Suprapubic skin (tissue), 4 donors: ENCODE results near the gene DMPK. TPM values are rescaled to one million over a fixed set of nuclear protein-coding genes. Genes with fewer than 3 reads are reported as not detected.

Experiments used
- DNase-seq, 2 donors: peaks; one replicate each; pipeline ENCODE4 v3.0.0-alpha.2; 2019; ENCODE audit warnings: low spot score in 2 of 2
- H3K27ac ChIP-seq: fragments of 200-600 bp; sonication (generic); one replicate; pipeline ENCODE4 v1.5.1; 2019
- H3K27me3 ChIP-seq: fragments of 200-600 bp; sonication (generic); one replicate; pipeline ENCODE4 v1.5.1; 2019
- H3K36me3 ChIP-seq: fragments of 200-600 bp; sonication (generic); one replicate; pipeline ENCODE4 v1.5.1; 2019
- H3K4me1 ChIP-seq: fragments of 200-600 bp; sonication (generic); one replicate; pipeline ENCODE4 v1.5.1; 2019
- H3K4me3 ChIP-seq: fragments of 200-600 bp; sonication (generic); one replicate; pipeline ENCODE4 v1.5.1; 2019; ENCODE audit warnings: mild to moderate bottlenecking
- H3K9me3 ChIP-seq: fragments of 200-600 bp; sonication (generic); one replicate; pipeline ENCODE4 v1.5.1; 2019
- EP300 ChIP-seq: sonication (generic); formaldehyde crosslinking; IDR thresholded peaks from one replicate; pipeline ENCODE4 v1.6.1; 2017; ENCODE audit warnings: antibody characterized with exemption
- POLR2A ChIP-seq, 2 donors: fragments of 450-650 bp; IDR thresholded peaks; one replicate each; pipeline ENCODE4 v1.6.1; 2017; ENCODE audit warnings: antibody characterized with exemption in 2 of 2, mild to moderate bottlenecking in 2 of 2, moderate library complexity in 2 of 2
- POLR2AphosphoS5 ChIP-seq, 3 donors: sonication (generic); formaldehyde crosslinking; IDR thresholded peaks; one replicate each; pipeline ENCODE4 v1.6.1; 2017; ENCODE audit warnings: antibody characterized with exemption in 3 of 3
- WGBS: methylation state at CpG from one replicate; pipeline ENCODE4 v1.1.5; 2018; 5-methylcytosine and 5-hydroxymethylcytosine counted together
- total RNA-seq, 4 donors: library from RNA; depleted of rRNA; stranded (reverse); fragments of >200 nt; gene quantifications; one replicate each; pipeline ENCODE4 v1.1.0, GENCODE V29; 2016
- TF ChIP-seq, protein P1 (sequence below), 2 donors: fragments of 200-600 bp in 1 of 2; fragments of 450-650 bp in 1 of 2; sonication (generic) in 1 of 2; IDR thresholded peaks; one replicate each; pipeline ENCODE4 v1.5.1; 2016 to 2019; ENCODE audit warnings: antibody characterized with exemption in 2 of 2, mild to moderate bottlenecking in 1 of 2, moderate library complexity in 1 of 2

DMPK gene
- total RNA-seq, 4 donors from 2014 or later, result 15.0 to 27.3 (median 20.3) TPM

DNA sequence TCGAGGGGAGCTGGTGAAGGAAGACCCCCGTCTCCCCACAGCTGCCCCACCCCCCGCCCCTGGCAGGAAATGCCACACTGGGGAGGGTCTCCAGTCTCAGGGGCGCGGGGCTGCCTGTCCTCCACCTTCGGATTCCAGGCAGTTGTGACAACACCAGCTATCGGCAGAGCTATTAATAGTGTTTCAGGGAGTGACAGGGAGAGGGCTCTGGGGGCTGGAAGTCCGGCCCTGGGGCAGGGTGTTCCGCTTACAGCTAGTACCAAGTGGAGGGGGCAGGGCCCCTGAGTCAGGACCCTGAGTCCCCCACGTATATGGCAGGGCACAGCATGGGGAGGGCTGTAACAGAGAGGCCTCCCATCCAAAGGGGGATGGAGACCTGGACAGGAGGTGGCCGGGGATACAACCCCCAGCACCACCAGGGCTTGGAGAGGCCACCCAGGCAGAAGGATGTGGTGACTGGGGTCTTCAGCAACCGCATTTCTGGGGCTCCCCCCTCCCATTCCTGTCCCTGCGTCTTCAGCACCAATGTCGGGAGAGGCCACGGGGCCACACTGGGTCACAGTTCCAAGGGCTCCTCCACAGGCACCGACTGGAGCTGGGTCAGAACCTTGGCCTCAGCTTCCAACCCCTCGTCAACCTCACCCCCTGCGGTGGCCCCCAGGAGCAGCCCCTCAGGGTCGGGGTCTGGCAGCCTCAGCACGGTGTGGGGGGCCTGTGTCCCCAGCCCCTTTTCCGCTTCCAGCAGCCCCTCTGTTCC, 17.2 kb downstream of the DMPK start:
- DNase-seq, result no peak
- Histone ChIP-seq H3K9me3 (no peaks in the 10 kb centered on the region), H3K27ac (no peak overlapping the region), H3K36me3 (no peaks in the 10 kb centered on the region), H3K4me3 (no peak overlapping the region), H3K4me1 (peaks cover 35% of the 10 kb centered on the region), H3K27me3 (no peaks in the 10 kb centered on the region)
- TF ChIP-seq, protein P1, sequence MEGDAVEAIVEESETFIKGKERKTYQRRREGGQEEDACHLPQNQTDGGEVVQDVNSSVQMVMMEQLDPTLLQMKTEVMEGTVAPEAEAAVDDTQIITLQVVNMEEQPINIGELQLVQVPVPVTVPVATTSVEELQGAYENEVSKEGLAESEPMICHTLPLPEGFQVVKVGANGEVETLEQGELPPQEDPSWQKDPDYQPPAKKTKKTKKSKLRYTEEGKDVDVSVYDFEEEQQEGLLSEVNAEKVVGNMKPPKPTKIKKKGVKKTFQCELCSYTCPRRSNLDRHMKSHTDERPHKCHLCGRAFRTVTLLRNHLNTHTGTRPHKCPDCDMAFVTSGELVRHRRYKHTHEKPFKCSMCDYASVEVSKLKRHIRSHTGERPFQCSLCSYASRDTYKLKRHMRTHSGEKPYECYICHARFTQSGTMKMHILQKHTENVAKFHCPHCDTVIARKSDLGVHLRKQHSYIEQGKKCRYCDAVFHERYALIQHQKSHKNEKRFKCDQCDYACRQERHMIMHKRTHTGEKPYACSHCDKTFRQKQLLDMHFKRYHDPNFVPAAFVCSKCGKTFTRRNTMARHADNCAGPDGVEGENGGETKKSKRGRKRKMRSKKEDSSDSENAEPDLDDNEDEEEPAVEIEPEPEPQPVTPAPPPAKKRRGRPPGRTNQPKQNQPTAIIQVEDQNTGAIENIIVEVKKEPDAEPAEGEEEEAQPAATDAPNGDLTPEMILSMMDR (IDR thresholded peaks at IDR 0.05), result no peak
- TF ChIP-seq POLR2AphosphoS5 (IDR thresholded peaks at IDR 0.05), result no peak
- no peak for TF ChIP-seq POLR2A (IDR thresholded peaks at IDR 0.05)
- TF ChIP-seq EP300, result no peak
- WGBS, result 60% methylated on average over 7 of the region's 21 CpGs

DNA sequence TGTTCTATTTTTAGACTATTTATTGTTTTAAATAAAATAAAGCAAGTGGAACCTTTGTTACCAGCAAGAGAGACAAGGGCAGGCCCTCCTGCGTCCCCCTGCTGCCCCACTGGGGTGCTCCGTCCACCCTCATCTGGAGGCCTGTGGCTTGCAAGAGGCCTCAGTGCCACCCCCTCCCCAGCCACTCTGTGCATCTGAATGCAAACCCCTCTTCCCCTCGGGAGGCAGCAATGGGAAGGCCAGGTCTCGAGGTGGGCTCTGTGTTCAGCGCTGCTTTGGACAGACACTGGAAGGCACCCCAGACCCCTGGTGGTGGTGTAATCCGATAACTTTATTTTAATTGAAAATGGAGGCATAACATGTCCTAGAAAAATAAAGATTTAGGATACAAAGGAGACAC, 17.8 kb downstream of the DMPK start:
- 72% methylated on average over 6 of the region's 6 CpGs for WGBS
- Histone ChIP-seq H3K27ac (no peak overlapping the region), H3K27me3 (no peaks in the 10 kb centered on the region), H3K4me1 (peaks cover 33% of the 10 kb centered on the region), H3K36me3 (no peaks in the 10 kb centered on the region), H3K9me3 (no peaks in the 10 kb centered on the region), H3K4me3 (no peak overlapping the region)
- no peak for DNase-seq
- TF ChIP-seq EP300 (no peak), POLR2AphosphoS5 (IDR thresholded peaks at IDR 0.05) (no peak), POLR2A (IDR thresholded peaks at IDR 0.05) (no peak)
- TF ChIP-seq, protein P1 (IDR thresholded peaks at IDR 0.05), result no peak

DNA sequence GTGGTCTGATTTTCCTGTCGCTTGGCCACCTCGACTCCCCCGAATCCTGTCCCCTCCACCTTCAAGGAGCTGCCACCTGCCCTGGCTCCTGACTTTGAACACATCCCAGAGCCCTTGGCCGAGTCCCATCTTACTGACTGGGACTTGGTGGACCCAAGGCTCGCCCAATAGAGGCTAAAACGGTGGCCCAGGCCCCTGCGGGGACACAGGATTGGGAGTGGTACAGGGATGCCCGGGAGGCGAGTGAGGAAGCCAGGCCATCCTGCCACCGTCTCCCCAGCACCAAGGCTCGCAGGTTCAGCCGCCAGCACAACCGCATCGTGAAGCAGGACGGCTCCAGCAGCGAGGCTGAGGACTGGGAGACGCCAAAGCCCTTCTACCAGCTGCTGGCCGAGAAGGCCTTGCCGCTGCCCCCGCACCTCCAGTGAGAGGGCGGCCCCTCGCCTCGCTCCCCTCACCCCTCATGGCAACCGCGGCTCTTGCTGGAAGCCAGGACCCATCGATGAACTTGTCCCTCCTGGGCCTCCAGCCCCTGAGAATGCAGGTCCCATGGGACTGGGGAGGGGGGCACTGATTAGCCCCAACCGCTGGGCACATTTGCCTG, 18.5 kb downstream of the DMPK start:
- Histone ChIP-seq H3K36me3 (no peaks in the 10 kb centered on the region), H3K27ac (no peak overlapping the region), H3K27me3 (no peaks in the 10 kb centered on the region), H3K4me1 (peaks cover 32% of the 10 kb centered on the region), H3K4me3 (no peak overlapping the region), H3K9me3 (no peaks in the 10 kb centered on the region)
- 60% methylated on average over 9 of the region's 27 CpGs for WGBS
- no peak for DNase-seq
- no peak for TF ChIP-seq POLR2AphosphoS5 (IDR thresholded peaks at IDR 0.05)
- TF ChIP-seq, protein P1 (IDR thresholded peaks at IDR 0.05), result no peak
- TF ChIP-seq POLR2A (IDR thresholded peaks at IDR 0.05), result no peak
- TF ChIP-seq EP300, result no peak

DNA sequence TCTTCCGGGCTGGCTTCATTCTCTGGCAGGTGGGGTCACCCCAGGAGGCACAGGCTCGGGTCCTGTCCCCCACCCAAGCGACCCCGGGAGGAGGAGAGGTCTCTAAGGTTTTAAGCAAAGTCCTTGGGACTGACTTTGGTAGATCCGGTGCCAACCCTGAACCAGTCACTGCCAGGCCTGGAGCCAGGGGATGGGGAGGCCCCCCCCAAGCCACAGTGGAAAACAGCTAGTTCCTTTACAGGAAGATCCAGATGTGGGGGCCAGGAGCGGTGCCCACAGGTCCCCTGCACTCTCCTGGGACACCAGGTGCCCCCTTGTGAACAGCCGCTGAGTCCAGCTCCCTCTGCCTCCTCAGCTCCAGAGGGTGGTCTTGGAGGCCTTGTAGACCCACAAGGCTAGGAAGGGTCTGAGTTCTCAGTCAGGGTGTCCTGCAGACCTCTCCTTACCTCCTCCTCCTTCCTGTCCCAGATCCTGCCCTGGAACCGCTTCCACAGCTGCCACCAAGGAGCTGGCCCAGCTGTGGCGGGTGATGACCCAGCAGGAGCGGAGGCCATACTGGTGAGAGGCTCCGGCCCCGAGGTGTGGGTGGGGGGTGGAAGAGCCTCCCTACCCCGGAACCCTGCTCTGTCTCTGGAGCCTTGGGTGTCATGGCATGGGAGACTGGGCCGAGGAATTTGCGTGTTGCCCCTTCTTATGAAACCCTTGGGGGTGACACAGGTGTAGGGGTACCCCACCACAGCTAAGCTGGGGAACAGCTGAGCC, 19.2 kb downstream of the DMPK start:
- Histone ChIP-seq H3K9me3 (no peaks in the 10 kb centered on the region), H3K27ac (no peak overlapping the region), H3K36me3 (no peaks in the 10 kb centered on the region), H3K27me3 (no peaks in the 10 kb centered on the region), H3K4me3 (no peak overlapping the region), H3K4me1 (peaks cover 32% of the 10 kb centered on the region)
- no peak for TF ChIP-seq EP300
- TF ChIP-seq, protein P1 (IDR thresholded peaks at IDR 0.05), result no peak
- no peak for TF ChIP-seq POLR2AphosphoS5 (IDR thresholded peaks at IDR 0.05)
- no peak for TF ChIP-seq POLR2A (IDR thresholded peaks at IDR 0.05)
- WGBS, result 90% methylated on average over 4 of the region's 15 CpGs
- no peak for DNase-seq

DNA sequence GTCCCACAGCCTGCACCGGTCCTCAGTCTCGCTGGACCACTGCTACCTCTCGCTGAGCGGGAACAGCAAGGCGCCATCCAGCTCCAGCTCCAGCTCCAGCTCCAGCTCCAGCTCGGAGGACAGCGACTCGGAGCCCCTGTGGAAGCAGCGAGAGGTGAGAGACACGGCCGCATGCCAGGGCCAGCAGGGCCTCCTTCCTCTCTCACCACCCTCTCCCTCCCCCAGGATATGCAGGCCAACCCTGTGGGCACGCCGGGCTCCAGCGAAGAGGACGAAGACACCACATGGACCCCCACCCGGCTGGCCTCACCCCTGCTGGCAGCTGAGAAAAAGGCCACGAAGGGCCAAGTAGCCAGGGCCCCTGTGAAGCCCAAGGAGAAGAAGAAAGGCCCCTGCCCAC, 20.6 kb downstream of the DMPK start:
- Histone ChIP-seq H3K27me3 (no peaks in the 10 kb centered on the region), H3K4me3 (no peak overlapping the region), H3K4me1 (peaks cover 20% of the 10 kb centered on the region), H3K36me3 (no peaks in the 10 kb centered on the region), H3K9me3 (no peaks in the 10 kb centered on the region), H3K27ac (no peak overlapping the region)
- no peak for DNase-seq
- TF ChIP-seq POLR2A (IDR thresholded peaks at IDR 0.05) (no peak), POLR2AphosphoS5 (IDR thresholded peaks at IDR 0.05) (no peak), EP300 (no peak)
- TF ChIP-seq, protein P1 (IDR thresholded peaks at IDR 0.05), result no peak
- WGBS, result 80% methylated on average over 10 of the region's 17 CpGs
